Uterus (tissue), 4 donors: ENCODE results near the gene PPP2R5A. TPM values are rescaled to one million over a fixed set of nuclear protein-coding genes. Genes with fewer than 3 reads are reported as not detected.

Experiments
- DNase-seq, 2 donors: peaks; one replicate each; pipeline ENCODE4 v3.0.0-alpha.2; 2019 to 2020
- H3K27ac ChIP-seq, 2 donors: fragments of 200-600 bp; sonication (generic); 1 replicate in 1 of 2; 2 replicates in 1 of 2; pipeline ENCODE4 v1.5.1; 2016 to 2018
- H3K27me3 ChIP-seq, 2 donors: fragments of 200-600 bp; sonication (generic); one replicate each; pipeline ENCODE4 v1.5.1; 2018 to 2019; ENCODE audit warnings: control low read depth in 1 of 2
- H3K36me3 ChIP-seq, 2 donors: fragments of 200-600 bp; sonication (generic); one replicate each; pipeline ENCODE4 v1.5.1; 2019; ENCODE audit warnings: control low read depth in 1 of 2
- H3K4me1 ChIP-seq, 2 donors: fragments of 200-600 bp; sonication (generic); one replicate each; pipeline ENCODE4 v1.5.1; 2018 to 2019; ENCODE audit warnings: control low read depth in 1 of 2
- H3K4me3 ChIP-seq, 2 donors: fragments of 200-600 bp; sonication (generic); 1 replicate in 1 of 2; 2 replicates in 1 of 2; pipeline ENCODE4 v1.5.1; 2018 to 2019; ENCODE audit warnings: mild to moderate bottlenecking in 1 of 2
- H3K9me3 ChIP-seq, 2 donors: fragments of 200-600 bp; sonication (generic); one replicate each; pipeline ENCODE4 v1.5.1; 2019; ENCODE audit warnings: control low read depth in 1 of 2
- POLR2A ChIP-seq, 2 donors: fragments of 450-650 bp; IDR thresholded peaks; one replicate each; pipeline ENCODE4 v1.6.1; 2016; ENCODE audit warnings: antibody characterized with exemption in 2 of 2, mild to moderate bottlenecking in 1 of 2, moderate library complexity in 1 of 2
- intact Hi-C: fragments of 100-400 bp; cut with DNase I; formaldehyde crosslinking; loops from one replicate; pipeline ENCODE4 v1.15.1; 2023; ENCODE audit warnings: low total_unique reads
- total RNA-seq, 4 donors: library from RNA; depleted of rRNA in 3 of 4; stranded (reverse); fragments of >200 nt in 3 of 4; gene quantifications; one replicate each; pipeline versions ENCODE4 v1.1.0 to v1.2.4, GENCODE V29; 2014 to 2023
- TF ChIP-seq, protein P1 (sequence below), 4 experiments: fragments of 200-600 bp in 2 of 4; fragments of 450-650 bp in 2 of 4; sonication (generic) in 2 of 4; IDR thresholded peaks; one replicate each; pipeline ENCODE4 v1.5.1; 2016 to 2019; ENCODE audit warnings: antibody characterized with exemption in 4 of 4, mild to moderate bottlenecking in 2 of 4, moderate library complexity in 1 of 4
- donor health status: DM: yes; HTN: yes; CAD: no.

Gene PPP2R5A
- total RNA-seq, 4 donors from 2014 or later, result 14.9 to 44.4 (median 34.6) TPM

DNA sequence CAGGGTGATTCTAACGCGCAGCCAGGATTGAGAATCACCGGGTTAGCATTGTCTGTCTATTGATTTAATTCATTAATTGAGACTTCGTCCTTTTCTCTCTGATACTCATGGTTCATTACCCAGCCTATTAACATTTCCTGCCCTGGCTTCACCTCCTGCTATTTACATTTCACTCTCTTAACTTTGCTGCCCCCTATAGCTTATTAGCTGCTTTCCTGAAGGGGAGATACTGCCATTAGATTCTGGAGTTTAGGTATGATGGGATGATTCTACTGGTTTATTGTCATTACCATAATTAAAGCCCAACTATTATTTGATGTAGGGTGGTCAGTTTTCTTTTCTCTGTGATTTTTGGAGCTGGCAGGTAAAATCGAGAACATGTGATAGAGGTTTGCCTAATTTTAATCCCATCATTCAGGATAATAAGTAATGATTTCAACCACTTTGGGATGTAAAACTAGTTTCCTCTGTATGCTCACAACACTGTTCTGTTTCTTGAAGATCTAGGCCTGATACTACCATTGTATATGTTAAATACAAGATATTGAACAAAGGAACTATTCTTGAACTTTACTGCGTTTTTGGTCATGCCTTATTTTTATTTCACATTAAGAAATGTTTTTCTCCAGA is 6.4 kb downstream of the PPP2R5A start:
- H3K36me3 ChIP-seq, result no peaks in the 10 kb centered on the region
- TF ChIP-seq POLR2A (IDR thresholded peaks at IDR 0.05), result no peak
- TF ChIP-seq, protein P1, sequence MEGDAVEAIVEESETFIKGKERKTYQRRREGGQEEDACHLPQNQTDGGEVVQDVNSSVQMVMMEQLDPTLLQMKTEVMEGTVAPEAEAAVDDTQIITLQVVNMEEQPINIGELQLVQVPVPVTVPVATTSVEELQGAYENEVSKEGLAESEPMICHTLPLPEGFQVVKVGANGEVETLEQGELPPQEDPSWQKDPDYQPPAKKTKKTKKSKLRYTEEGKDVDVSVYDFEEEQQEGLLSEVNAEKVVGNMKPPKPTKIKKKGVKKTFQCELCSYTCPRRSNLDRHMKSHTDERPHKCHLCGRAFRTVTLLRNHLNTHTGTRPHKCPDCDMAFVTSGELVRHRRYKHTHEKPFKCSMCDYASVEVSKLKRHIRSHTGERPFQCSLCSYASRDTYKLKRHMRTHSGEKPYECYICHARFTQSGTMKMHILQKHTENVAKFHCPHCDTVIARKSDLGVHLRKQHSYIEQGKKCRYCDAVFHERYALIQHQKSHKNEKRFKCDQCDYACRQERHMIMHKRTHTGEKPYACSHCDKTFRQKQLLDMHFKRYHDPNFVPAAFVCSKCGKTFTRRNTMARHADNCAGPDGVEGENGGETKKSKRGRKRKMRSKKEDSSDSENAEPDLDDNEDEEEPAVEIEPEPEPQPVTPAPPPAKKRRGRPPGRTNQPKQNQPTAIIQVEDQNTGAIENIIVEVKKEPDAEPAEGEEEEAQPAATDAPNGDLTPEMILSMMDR (IDR thresholded peaks at IDR 0.05), result peak; percentile 45 to 66 (median 54)
- no peaks in the 10 kb centered on the region for H3K27me3 ChIP-seq
- intact Hi-C loops, result no loop called here
- H3K4me1 ChIP-seq, result peaks cover 0 to 19% of the 10 kb centered on the region in 2 donors
- H3K4me3 ChIP-seq, result no peak overlapping the region
- no peak for DNase-seq
- no peaks in the 10 kb centered on the region for H3K9me3 ChIP-seq
- no peak overlapping the region for H3K27ac ChIP-seq

DNA sequence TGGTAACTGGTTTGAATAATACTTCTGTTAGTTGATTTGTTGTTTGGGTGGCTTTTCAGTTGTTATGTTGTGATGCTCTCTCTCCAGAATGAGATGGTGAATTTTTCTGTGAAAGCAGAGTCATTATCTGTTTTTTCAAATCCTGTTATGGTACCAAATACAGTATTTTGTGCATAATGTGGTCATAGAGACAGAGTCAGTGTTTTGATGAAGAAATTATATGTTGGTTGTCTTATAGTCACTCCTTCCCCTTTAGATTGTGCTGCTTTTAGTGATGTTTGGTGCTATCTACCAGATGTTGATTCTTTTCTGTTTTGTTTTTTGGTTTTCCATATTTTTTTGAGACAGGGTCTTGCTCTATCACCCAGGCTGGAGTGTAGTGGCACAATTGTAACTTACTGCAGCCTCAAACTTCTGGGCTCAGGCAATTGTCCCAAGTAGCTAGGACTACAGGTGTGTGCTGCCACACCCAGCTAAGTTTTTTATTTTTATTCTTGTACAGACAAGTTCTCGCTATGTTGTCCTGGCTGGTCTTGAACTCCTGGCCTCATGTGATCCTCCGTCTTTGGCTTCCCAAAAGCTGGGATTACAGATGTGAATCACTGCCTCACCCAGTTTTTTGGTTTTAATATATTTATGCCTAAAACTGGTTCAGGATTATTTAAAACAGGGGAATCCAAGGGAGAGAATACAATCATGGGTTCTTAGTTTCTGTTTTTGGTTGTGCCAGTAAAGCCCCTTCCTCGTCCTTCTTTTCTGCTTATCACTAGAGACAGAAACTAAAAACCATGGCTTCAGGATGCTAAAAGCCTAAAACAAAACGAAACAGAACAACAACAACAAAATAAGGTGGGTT is 7.3 kb downstream of the PPP2R5A start:
- H3K4me3 ChIP-seq, result no peak overlapping the region
- no peak for DNase-seq
- H3K36me3 ChIP-seq, result no peaks in the 10 kb centered on the region
- no peak for TF ChIP-seq POLR2A (IDR thresholded peaks at IDR 0.05)
- no peaks in the 10 kb centered on the region for H3K27me3 ChIP-seq
- intact Hi-C loops, result no loop called here
- peak overlapping the region in 1 of 2 donors; percentile 17 for H3K27ac ChIP-seq
- H3K9me3 ChIP-seq, result no peaks in the 10 kb centered on the region
- peaks cover 0 to 19% of the 10 kb centered on the region in 2 donors for H3K4me1 ChIP-seq

DNA sequence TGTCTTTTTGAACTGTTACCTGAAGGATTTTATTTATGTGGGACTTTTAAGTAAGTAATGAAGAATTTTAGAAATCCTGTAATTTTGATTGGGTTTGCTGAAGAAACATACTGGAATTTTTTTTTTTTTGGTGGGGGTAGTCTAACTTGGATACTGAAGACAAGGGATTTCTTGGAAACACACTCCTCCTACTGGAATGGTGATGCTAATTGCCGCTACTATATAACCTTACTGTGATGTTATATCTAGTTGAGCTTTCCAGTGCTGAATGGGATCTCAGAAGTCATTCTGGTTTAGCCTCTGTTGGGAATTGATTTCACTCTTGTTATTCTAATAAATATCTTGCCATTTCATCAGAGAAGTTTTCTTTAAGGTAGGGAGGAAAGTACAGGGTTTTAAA is 8.4 kb downstream of the PPP2R5A start:
- Histone ChIP-seq H3K36me3 (no peaks in the 10 kb centered on the region), H3K9me3 (no peaks in the 10 kb centered on the region), H3K27me3 (no peaks in the 10 kb centered on the region), H3K27ac (peak overlapping the region in 1 of 2 donors; percentile 17), H3K4me1 (peaks cover 0 to 19% of the 10 kb centered on the region in 2 donors), H3K4me3 (no peak overlapping the region)
- intact Hi-C loops, result no loop called here
- TF ChIP-seq, protein P1 (IDR thresholded peaks at IDR 0.05), result peak; percentile 9 to 31 (median 18)
- TF ChIP-seq POLR2A (IDR thresholded peaks at IDR 0.05), result no peak
- DNase-seq, result no peak

DNA sequence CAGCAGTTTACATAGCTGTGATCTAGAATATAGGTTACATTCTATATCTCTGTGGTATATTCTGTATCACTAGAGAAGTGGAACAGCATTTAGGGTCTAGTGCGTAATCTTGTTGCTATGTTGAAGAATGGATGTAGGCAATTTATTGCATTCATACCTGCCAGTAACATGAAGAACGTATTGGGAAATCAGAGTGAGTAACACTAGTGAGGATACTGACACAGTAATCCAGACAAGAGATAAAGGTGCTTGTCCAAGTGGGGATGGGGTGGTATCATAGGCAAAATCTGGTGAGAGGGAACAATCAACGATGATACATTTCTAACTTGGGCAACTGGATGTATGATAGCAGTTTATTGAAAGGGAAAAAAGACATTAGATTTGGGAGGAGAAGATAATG is 9.8 kb downstream of the PPP2R5A start:
- no peaks in the 10 kb centered on the region for H3K27me3 ChIP-seq
- no peaks in the 10 kb centered on the region for H3K36me3 ChIP-seq
- DNase-seq, result no peak
- H3K4me3 ChIP-seq, result no peak overlapping the region
- peaks cover 0 to 19% of the 10 kb centered on the region in 2 donors for H3K4me1 ChIP-seq
- intact Hi-C loops, result no loop called here
- TF ChIP-seq POLR2A (IDR thresholded peaks at IDR 0.05), result no peak
- TF ChIP-seq, protein P1 (IDR thresholded peaks at IDR 0.05), result no peak
- no peak overlapping the region for H3K27ac ChIP-seq
- H3K9me3 ChIP-seq, result no peaks in the 10 kb centered on the region

DNA sequence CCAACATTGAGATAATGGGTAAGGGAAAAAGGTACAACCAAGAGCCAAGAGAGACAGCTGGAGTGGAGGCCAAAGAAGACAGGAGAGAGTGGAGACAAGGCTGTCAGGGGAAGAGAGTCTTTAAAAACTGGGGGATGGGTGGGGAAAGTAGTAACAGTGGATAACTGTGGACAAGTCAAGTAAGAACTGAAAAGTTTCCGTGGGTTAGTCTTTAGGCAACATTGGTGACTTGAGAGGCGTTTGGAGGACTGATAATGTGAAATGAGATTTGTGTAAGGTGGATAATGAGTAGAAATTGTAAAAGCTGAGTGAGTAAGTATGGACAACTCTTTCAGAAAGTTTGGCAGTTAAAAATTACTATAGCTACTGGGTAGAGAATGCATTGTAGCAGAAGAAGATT is 10.4 kb downstream of the PPP2R5A start:
- Histone ChIP-seq H3K36me3 (no peaks in the 10 kb centered on the region), H3K4me1 (peaks cover 0 to 15% of the 10 kb centered on the region in 2 donors), H3K9me3 (no peaks in the 10 kb centered on the region), H3K4me3 (no peak overlapping the region), H3K27me3 (no peaks in the 10 kb centered on the region), H3K27ac (no peak overlapping the region)
- DNase-seq, result no peak
- TF ChIP-seq POLR2A (IDR thresholded peaks at IDR 0.05), result no peak
- TF ChIP-seq, protein P1 (IDR thresholded peaks at IDR 0.05), result no peak
- intact Hi-C loops, result no loop called here
